HepG2 (cell line): Measurements from ENCODE around the gene ZMAT1. TPM values are rescaled to one million over a fixed set of nuclear protein-coding genes. Genes with fewer than 3 reads are reported as not detected.
A peak's percentile ranks its signal among the peaks of the same experiment; 100 is the strongest.

Experiments used
- ATAC-seq: fragments of 200-7000 bp; cut with Tn5 transposase; 3 replicates; pipeline ENCODE4 v1.9.1; 2020; ENCODE audit warnings: mild to moderate bottlenecking, moderate library complexity
- Bru-seq: library from RNA; stranded (reverse); fragments of 400-500 nt; gene quantifications from one replicate; lab custom pipeline; 2021; lab: Mats Ljungman, UMichigan
- BruChase-seq, 2 experiments: library from RNA; stranded (reverse); fragments of 400-500 nt; gene quantifications; one replicate each; lab custom pipeline; 2021; lab: Mats Ljungman, UMichigan
- BruUV-seq: library from RNA; stranded (reverse); fragments of 400-500 nt; replicated peaks from 2 replicates; lab custom pipeline; 2021; lab: Mats Ljungman, UMichigan
- CTCF ChIA-PET: fragments of 300-600 bp; formaldehyde crosslinking; extraction: SDS; loops from one replicate; lab custom pipeline; 2021; ENCODE audit warnings: low total read pairs, inconsistent platforms, low intra/inter-chr PET ratio; lab: Yijun Ruan, JAX
- POLR2A ChIA-PET: fragments of 350-600 bp; sonication (Branson Sonifier 250); formaldehyde crosslinking; loops from one replicate; lab custom pipeline; 2020; ENCODE audit warnings: antibody characterized with exemption, inconsistent platforms; lab: Yijun Ruan, JAX
- DNase-seq: peaks from one replicate; pipeline ENCODE4 v3.0.0-alpha.2; 2015; ENCODE audit warnings: low spot score
- FAIRE-seq: peaks from 3 replicates; lab custom pipeline; 2011; peaks lifted over from hg19 to GRCh38; lab: Jason Lieb, UNC
- H2AFZ ChIP-seq: one replicate; pipeline ENCODE4 v1.6.1; 2011; ENCODE audit warnings: low read length, inconsistent platforms
- H3K27ac ChIP-seq: fragments of 300-600 bp; 3 replicates; pipeline ENCODE4 v1.8.0; 2011; ENCODE audit warnings: mixed run types, mild to moderate bottlenecking, mixed read lengths, low read length, inconsistent platforms; ENCODE audit not compliant: insufficient read depth; ENCODE audit errors: extremely low read length
- H3K27me3 ChIP-seq, 2 experiments: fragments of 200-600 bp in 1 of 2; 2 replicates in 1 of 2; 3 replicates in 1 of 2; pipeline versions ENCODE4 v1.6.0 to v1.8.0; 2011; ENCODE audit warnings: low read length in 2 of 2, mild to moderate bottlenecking in 2 of 2, moderate library complexity in 2 of 2, inconsistent platforms in 1 of 2; ENCODE audit not compliant: insufficient read depth in 2 of 2, control insufficient read depth in 1 of 2
- H3K36me3 ChIP-seq, 2 experiments: fragments of 200-600 bp in 1 of 2; replicated peaks in 1 of 2; 2 replicates in 1 of 2; 3 replicates in 1 of 2; pipeline versions ENCODE4 v1.5.1 to v1.8.0; 2011; ENCODE audit warnings: low read length in 2 of 2, inconsistent platforms in 1 of 2; ENCODE audit not compliant: insufficient read depth in 2 of 2, control insufficient read depth in 1 of 2
- H3K4me1 ChIP-seq: 2 replicates; pipeline ENCODE4 v1.5.1; 2012; ENCODE audit warnings: low read length, inconsistent platforms; ENCODE audit not compliant: insufficient read depth
- H3K4me2 ChIP-seq: 2 replicates; pipeline ENCODE4 v1.6.0; 2011; ENCODE audit warnings: low read depth, low read length, inconsistent platforms
- H3K4me3 ChIP-seq, 3 experiments: fragments of 200-600 bp in 1 of 3; sonication (generic), shearing (Covaris generic) in 1 of 3; replicated peaks in 1 of 3; 2 replicates each; pipeline ENCODE4 v1.5.1; 2011 to 2016; ENCODE audit warnings: low read length in 3 of 3, inconsistent platforms in 2 of 3, low read depth in 2 of 3, mild to moderate bottlenecking in 2 of 3, control low read depth in 1 of 3, mixed read lengths in 1 of 3; ENCODE audit not compliant: insufficient read depth in 1 of 3
- H3K79me2 ChIP-seq: one replicate; pipeline ENCODE4 v1.6.1; 2011; ENCODE audit warnings: low read length, inconsistent platforms; ENCODE audit not compliant: insufficient read depth
- H3K9ac ChIP-seq: 2 replicates; pipeline ENCODE4 v1.6.0; 2011; ENCODE audit warnings: mild to moderate bottlenecking, low read depth, low read length, inconsistent platforms; ENCODE audit not compliant: insufficient read depth
- H3K9me3 ChIP-seq: 2 replicates; pipeline ENCODE4 v1.5.1; 2012; ENCODE audit warnings: mild to moderate bottlenecking, low read length
- H4K20me1 ChIP-seq: 2 replicates; pipeline ENCODE4 v1.6.0; 2011; ENCODE audit warnings: inconsistent platforms, mild to moderate bottlenecking, low read length, moderate library complexity; ENCODE audit not compliant: insufficient read depth
- ARNT2 ChIP-seq: sonication (generic); formaldehyde crosslinking; IDR thresholded peaks from 2 replicates; pipeline ENCODE4 v1.8.0; 2022; ENCODE audit warnings: mild to moderate bottlenecking, low read depth, missing genetic modification reagents, moderate library complexity
- FOXA1 ChIP-seq, 2 experiments: fragments of 450-650 bp in 1 of 2; sonication (generic) in 1 of 2; formaldehyde crosslinking in 1 of 2; IDR thresholded peaks; 2 replicates each; pipeline versions ENCODE4 v1.4.0 to v1.6.1; 2016 to 2020; ENCODE audit warnings: missing genetic modification reagents in 1 of 2
- HIVEP1 ChIP-seq: sonication (generic); formaldehyde crosslinking; IDR thresholded peaks from 2 replicates; pipeline ENCODE4 v1.4.0; 2020; ENCODE audit warnings: mild to moderate bottlenecking, missing genetic modification reagents
- ZBTB33 ChIP-seq: sonication (generic); formaldehyde crosslinking; IDR thresholded peaks from 2 replicates; pipeline ENCODE4 v1.4.0; 2020; ENCODE audit warnings: missing genetic modification reagents
- ZNF281 ChIP-seq: sonication (generic); formaldehyde crosslinking; IDR thresholded peaks from 2 replicates; pipeline ENCODE4 v1.4.0; 2020; ENCODE audit warnings: missing genetic modification reagents, borderline replicate concordance
- ZNF441 ChIP-seq: sonication (generic); formaldehyde crosslinking; IDR thresholded peaks from 2 replicates; pipeline ENCODE4 v1.7.0; 2021; ENCODE audit warnings: missing genetic modification reagents, borderline replicate concordance
- WGBS: methylation state at CpG from one replicate; pipeline ENCODE4 v1.1.6; 2017; ENCODE audit warnings: low lambda C conversion rate; 5-methylcytosine and 5-hydroxymethylcytosine counted together
- in situ Hi-C: cut with HindIII; loops from 2 replicates; pipeline ENCODE4 v1.10.0; 2017; ENCODE audit warnings: low pct_unique_long_range_greater_than_20kb; ENCODE audit not compliant: extremely low pct_ligation_motif_present
- intact Hi-C: fragments of 100-400 bp; cut with micrococcal nuclease; formaldehyde crosslinking; loops from one replicate; pipeline ENCODE4 v1.10.0; 2022; ENCODE audit not compliant: unreplicated experiment
- long read RNA-seq, 2 experiments: library from RNA in 1 of 2; library from polyadenylated mRNA in 1 of 2; stranded (forward) in 1 of 2; unstranded in 1 of 2; transcript quantifications; one replicate each; pipeline ENCODE4 v2.0.0, GENCODE V29; 2019 to 2022
- polyA minus RNA-seq, 3 experiments: library from RNA; depleted of rRNA, polyadenylated mRNA; stranded (reverse); fragments of >200 nt; gene quantifications; 2 replicates each; pipeline ENCODE4 v1.2.3, GENCODE V29; 2011; ENCODE audit warnings: low replicate concordance in 1 of 3
- polyA plus RNA-seq, 8 experiments: library from polyadenylated mRNA; depleted of rRNA in 3 of 8; stranded (reverse) in 7 of 8; unstranded in 1 of 8; fragments of >200 nt; fragmentation: Illumina TruSeq in 4 of 8; extraction: Trizol in 4 of 8; gene quantifications; 2 replicates each; pipeline versions ENCODE4 v1.2.1 to v1.2.3, GENCODE V29; 2011 to 2016; ENCODE audit warnings: low read depth in 4 of 8, missing spikeins in 1 of 8, mixed read lengths in 1 of 8; ENCODE audit not compliant: insufficient read depth in 1 of 8
- total RNA-seq, 5 experiments: library from RNA; depleted of rRNA; stranded (reverse); fragments of >200 nt; fragmentation: Illumina TruSeq; extraction: Trizol; gene quantifications; 2 replicates each; pipeline ENCODE4 v1.2.3, GENCODE V29; 2016; ENCODE audit warnings: low read depth in 1 of 5
- TF ChIP-seq, protein P1 (sequence below), 2 experiments: fragments of 450-650 bp in 1 of 2; sonication (generic) in 1 of 2; formaldehyde crosslinking; IDR thresholded peaks; 2 replicates each; pipeline versions ENCODE4 v1.5.0 to v1.8.0; 2020 to 2022; ENCODE audit warnings: mild to moderate bottlenecking in 1 of 2, missing genetic modification reagents in 1 of 2
- TF ChIP-seq, protein P2 (sequence below): IDR thresholded peaks from 2 replicates; pipeline ENCODE4 v1.6.1; 2016; ENCODE audit warnings: missing compliant biosample characterization, missing genetic modification reagents, borderline replicate concordance

The ZMAT1 gene
- total RNA-seq (2016; rRNA removed; fragmentation: Illumina TruSeq; extraction: Trizol) (0.02 TPM in 1 of 2 replicates, not detected in the other), polyA plus RNA-seq (2011; rRNA removed) (0.01 TPM in 2 replicates), polyA minus RNA-seq (2011; rRNA and poly(A)+ RNA removed; ENCODE audit: low replicate concordance) (not detected in 2 replicates), Bru-seq, nascent RNA (percentile 9 among the genes with signal in this experiment), BruChase-seq, experiment 1, labeled RNA remaining after a 6-hour chase (percentile 6 among the genes with signal in this experiment), BruChase-seq, experiment 2, labeled RNA remaining after a 2-hour chase (percentile 8 among the genes with signal in this experiment)
- not detected in 2 replicates for total RNA-seq (2016; cell fraction: cytosol; rRNA removed; fragmentation: Illumina TruSeq; extraction: Trizol; ENCODE audit: low read depth)
- total RNA-seq (2016; cell fraction: insoluble cytoplasmic fraction; rRNA removed; fragmentation: Illumina TruSeq; extraction: Trizol), result not detected in 2 replicates
- total RNA-seq (2016; cell fraction: membrane; rRNA removed; fragmentation: Illumina TruSeq; extraction: Trizol), result not detected in 2 replicates
- total RNA-seq (2016; cell fraction: nucleus; rRNA removed; fragmentation: Illumina TruSeq; extraction: Trizol), result not detected in 2 replicates
- not detected in 2 replicates for polyA plus RNA-seq (2011; cell fraction: cytosol; rRNA removed)
- 0.03 TPM in 1 of 2 replicates, not detected in the other for polyA plus RNA-seq (2011; cell fraction: nucleus; rRNA removed)
- not detected in 2 replicates for polyA plus RNA-seq (2012)
- polyA plus RNA-seq (2016; cell fraction: cytosol; fragmentation: Illumina TruSeq; extraction: Trizol; ENCODE audit: low read depth), result not detected in 2 replicates
- polyA plus RNA-seq (2016; cell fraction: insoluble cytoplasmic fraction; fragmentation: Illumina TruSeq; extraction: Trizol; ENCODE audit: low read depth), result not detected in 2 replicates
- not detected in 2 replicates for polyA plus RNA-seq (2016; cell fraction: membrane; fragmentation: Illumina TruSeq; extraction: Trizol; ENCODE audit: low read depth)
- 0.08 TPM in 1 of 2 replicates, not detected in the other for polyA plus RNA-seq (2016; cell fraction: nucleus; fragmentation: Illumina TruSeq; extraction: Trizol; ENCODE audit: insufficient read depth, low read depth)
- not detected in 2 replicates for polyA minus RNA-seq (2011; cell fraction: cytosol; rRNA and poly(A)+ RNA removed)
- not detected in 2 replicates for polyA minus RNA-seq (2011; cell fraction: nucleus; rRNA and poly(A)+ RNA removed)
- long read RNA-seq, experiment 1, result 0 reads
- long read RNA-seq, experiment 2, result 0 reads

DNA sequence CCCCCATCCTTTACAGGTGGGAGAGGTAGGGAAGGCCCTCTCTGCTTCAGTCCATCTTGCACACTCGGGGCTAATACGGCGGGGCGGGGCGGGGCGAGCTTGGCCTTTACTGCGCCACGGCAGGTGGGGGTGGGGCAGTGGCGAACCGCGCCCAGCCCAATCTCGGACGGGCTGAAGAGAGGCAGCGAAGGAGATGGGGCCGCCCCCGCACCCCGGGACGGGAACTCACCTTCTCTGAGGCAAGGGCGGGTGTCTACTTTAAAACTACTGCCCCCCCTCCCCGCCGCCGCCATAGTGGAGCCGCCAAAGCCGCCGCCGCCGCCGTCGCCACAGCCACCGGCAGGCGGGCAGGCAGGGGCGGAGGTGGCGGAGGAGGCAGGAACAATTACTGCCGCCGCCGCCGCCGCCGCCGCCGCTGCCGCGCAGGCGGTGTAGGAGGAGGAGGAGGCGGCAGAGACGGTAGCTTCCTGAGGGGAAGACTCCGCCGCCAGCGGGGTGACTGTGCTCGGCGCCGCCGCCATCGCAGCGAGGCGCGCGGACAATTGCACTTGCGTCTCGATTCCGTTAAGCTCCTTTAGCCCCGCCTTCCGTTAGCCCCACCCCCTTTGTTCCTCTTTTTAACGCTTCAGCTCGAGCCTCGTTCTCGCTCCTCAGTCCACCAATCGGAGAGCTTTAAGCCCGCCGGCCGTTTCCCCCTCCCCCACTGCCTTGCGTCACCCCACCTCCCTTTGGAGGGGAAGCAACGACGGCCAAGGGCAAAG is at the start of gene ZMAT1:
TSS of gene ZMAT1 (minus strand) at position 540 of the 761 bp plus-strand sequence. CDS start at position 521, 19 bp downstream.
- FAIRE-seq (no peak), ATAC-seq (peak; percentile 84), DNase-seq (peak; percentile 39)
- H3K27me3 ChIP-seq, result no peaks in the 10 kb centered on the region
- peak within 1 kb of the TSS; percentile 4 to 41 (median 40); a peak in 5 of 6 replicates for H3K4me3 ChIP-seq
- BruUV-seq, result no TSS peak
- ChIA-PET POLR2A (no interaction called here), CTCF (no interaction called here)
- no peaks in the 10 kb centered on the region for H3K36me3 ChIP-seq
- no peak within 1 kb of the TSS for H2AFZ ChIP-seq
- H3K9ac ChIP-seq, result no peak within 1 kb of the TSS
- in situ Hi-C loops, result no loop called here
- WGBS, result 2% methylated on average over 15 of the region's 74 CpGs
- H3K79me2 ChIP-seq, result no peaks in the 10 kb centered on the region
- H4K20me1 ChIP-seq, result no peaks in the 10 kb centered on the region
- intact Hi-C loops, result no loop called here
- H3K9me3 ChIP-seq, result no peaks in the 10 kb centered on the region
- no peak within 1 kb of the TSS for H3K27ac ChIP-seq
- no peaks in the 10 kb centered on the region; the same call in 1 of the 2 replicates for H3K4me1 ChIP-seq
- H3K4me2 ChIP-seq, result peak within 1 kb of the TSS; percentile 55
- TF ChIP-seq ARNT2 (CRISPR knock-in tag), result 0 out of 2 replicates have a peak, but pooled peaks have one; percentile 46
- no peak for TF ChIP-seq FOXA1 (IDR thresholded peaks at IDR 0.05)
- TF ChIP-seq FOXA1 (CRISPR knock-in tag; IDR thresholded peaks at IDR 0.05), result no peak
- TF ChIP-seq, protein P1, sequence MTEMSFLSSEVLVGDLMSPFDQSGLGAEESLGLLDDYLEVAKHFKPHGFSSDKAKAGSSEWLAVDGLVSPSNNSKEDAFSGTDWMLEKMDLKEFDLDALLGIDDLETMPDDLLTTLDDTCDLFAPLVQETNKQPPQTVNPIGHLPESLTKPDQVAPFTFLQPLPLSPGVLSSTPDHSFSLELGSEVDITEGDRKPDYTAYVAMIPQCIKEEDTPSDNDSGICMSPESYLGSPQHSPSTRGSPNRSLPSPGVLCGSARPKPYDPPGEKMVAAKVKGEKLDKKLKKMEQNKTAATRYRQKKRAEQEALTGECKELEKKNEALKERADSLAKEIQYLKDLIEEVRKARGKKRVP (CRISPR knock-in tag; IDR thresholded peaks at IDR 0.05), result peak in 1 of 2 experiments; percentile 72; a peak in 1 of 4 replicates
- TF ChIP-seq ZNF281 (CRISPR knock-in tag), result peak; percentile 93
- TF ChIP-seq, protein P2, sequence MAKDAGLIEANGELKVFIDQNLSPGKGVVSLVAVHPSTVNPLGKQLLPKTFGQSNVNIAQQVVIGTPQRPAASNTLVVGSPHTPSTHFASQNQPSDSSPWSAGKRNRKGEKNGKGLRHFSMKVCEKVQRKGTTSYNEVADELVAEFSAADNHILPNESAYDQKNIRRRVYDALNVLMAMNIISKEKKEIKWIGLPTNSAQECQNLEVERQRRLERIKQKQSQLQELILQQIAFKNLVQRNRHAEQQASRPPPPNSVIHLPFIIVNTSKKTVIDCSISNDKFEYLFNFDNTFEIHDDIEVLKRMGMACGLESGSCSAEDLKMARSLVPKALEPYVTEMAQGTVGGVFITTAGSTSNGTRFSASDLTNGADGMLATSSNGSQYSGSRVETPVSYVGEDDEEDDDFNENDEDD (CRISPR knock-in tag), result peak; percentile 95; the same call in 1 of the 2 replicates
- 0 out of 2 replicates have a peak, but pooled peaks have one; percentile 19 for TF ChIP-seq ZBTB33 (CRISPR knock-in tag)
- TF ChIP-seq HIVEP1 (CRISPR knock-in tag), result no peak
- 0 out of 2 replicates have a peak, but pooled peaks have one; percentile 43 for TF ChIP-seq ZNF441 (CRISPR knock-in tag)
